NCI-H526 treated with DMSO at 0.1 percent for 48 hours (cell line): ENCODE measurements around the gene DIP2C.
A peak's percentile ranks its signal among the peaks of the same experiment; 100 is the strongest.

Experiments used
- DNase-seq: peaks from one replicate; lab custom pipeline; 2025; lab: John Stamatoyannopoulos, UW

DIP2C gene

DNA sequence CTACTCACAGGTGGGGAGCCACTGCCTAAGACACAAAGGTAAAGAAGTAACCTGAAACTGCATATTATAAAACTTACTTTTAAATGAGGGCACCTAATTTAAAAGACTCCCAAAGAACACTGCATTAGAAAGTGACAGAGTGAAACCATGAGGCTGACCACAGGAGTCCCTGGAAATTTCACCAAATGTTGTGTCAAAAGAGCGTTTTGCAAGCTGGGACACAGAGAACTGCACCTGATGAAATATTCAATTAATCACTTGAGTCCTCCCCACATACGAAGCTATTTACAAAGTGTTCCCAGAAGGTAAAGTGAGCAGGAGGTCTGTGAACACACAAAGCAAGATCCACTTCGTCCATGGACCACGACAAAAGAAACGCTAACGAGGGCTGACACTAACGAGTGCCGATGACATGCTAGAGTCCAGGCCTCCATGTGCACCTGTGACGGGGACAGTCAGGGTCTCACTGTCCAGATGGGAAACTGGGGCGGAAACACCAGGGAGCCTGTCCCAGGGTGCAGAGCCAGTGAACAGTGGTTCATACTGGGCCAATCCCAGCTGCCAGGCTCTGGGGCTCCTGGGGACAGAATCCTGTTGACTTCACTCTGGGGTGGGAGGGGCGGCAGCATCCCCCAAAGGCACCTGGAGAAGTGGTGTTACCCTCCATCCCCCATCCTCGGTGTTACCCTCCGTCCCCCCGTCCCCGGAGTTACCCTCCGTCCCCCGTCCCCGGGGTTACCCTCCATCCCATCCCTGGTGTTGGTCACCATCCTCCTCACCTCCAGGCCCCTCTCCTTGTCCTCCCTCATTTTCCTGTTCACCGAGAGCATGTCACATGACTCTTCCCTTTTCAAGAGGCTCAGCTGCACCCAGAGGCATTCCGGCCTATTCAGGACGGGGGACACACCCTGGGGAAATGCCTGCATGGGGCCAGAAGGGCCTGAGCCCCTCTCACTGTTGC, 63.4 kb downstream of the DIP2C start:
- no peak for DNase-seq

DNA sequence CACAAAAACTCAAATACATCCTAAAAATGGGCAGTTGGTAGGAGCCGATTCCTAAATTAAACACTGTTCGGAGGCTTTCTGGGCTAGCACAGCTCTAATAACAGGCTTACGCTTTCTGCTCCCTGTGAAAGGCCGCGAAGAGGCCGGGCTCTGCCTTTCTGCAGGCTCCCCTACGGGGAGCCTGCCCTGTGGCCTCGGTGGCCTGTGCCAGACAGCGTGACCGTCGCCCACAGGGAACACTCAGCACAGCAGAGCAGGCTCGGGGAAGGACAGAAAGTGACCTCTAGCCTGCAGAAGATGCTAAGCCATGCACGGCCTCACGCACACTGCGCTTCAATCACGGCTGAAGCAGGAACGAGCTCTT, 64.2 kb downstream of the DIP2C start:
- DNase-seq: no peak

DNA sequence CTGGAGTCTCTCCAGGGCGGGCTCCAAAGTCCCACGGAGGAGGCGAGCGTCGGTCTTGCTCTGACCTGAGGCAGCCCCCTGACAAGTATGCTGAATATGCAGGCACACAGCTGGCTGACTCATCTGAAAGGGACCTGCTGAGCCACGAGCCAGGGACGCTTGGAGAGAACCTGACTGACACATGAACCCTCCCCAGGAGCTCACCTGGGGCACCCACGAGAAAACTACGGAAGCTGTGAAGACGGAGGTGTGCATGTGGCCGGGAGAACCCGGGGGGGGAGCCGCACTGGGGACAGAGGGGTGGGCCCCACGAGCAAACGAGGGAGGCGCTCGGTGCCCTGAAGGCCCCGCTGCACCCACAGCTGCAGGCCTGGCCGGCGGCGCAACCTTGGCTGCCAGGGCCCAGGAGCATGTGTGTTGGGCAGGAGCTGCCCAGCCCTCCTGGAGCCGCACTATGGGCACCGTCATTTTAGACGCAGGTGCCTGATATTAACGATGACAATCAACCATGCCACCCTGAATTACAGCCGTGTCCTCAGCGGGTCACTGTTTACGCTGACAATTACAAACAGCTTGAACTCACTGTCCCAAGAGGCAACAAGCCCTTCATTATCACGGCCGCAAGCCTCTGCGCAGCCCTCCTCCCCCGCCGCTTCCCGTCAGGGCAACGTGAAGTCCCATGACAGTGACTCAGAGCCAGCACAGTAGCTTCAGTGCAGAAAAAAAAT, 64.7 kb downstream of the DIP2C start:
- DNase-seq: no peak

DNA sequence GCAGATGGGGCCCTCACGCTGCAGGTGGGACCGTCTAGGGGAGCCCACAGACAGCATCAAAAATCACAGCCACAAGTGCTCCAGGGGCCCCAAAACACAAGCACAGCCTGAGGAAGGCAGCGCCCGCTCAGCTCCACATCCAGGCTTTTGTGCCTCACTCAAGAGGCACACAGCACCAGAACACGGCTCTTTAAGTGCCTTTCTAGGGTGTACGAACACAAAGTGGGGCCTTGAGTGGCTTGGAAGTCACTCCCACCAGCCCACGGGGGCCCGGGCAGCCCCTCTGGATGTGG, 65.2 kb downstream of the DIP2C start:
- DNase-seq: no peak

GRCh38 chr10:623477-624311, 65.8 kb downstream of the DIP2C start:
- no peak for DNase-seq

- DNase-seq: no peak
Measured at GRCh38 chr10:623014-623413, 66.5 kb downstream of the DIP2C start.

DNA sequence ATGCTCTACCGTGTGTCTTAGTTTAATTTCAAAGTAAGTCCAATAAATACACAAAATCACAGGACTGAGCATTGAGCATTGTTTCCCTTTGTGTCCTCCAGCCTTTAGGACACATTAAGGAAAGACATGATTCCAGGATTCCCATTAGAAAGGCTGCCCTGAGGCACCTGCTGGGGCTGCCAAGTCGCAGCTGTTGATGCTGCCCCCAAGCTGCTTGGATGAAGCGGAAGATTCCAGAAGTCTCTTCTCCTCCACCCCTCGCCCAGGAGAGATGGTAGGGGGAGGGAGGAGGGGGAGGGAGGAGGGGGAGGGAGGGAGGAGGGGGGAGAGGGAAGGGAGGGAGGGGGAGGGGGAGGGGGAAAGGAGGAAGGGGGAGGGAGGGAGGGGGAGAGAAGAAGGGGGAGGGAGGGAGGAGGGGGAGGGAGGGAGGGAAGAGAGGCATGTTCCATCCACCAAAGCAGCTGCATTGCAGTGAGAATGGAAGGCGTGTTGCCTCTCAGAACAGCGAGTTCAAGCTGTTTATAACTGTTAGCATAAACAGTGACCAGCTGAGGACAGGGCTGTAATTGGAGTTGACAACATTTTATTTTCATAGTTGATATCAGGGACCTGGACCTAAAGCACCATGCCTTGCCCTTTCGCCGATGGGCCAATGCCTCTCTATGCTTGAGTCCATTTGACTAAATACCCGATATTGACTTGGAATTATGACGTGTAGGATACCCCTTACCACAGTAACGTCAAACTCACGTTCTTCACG, 67.3 kb downstream of the DIP2C start:
- DNase-seq: no peak

DNA sequence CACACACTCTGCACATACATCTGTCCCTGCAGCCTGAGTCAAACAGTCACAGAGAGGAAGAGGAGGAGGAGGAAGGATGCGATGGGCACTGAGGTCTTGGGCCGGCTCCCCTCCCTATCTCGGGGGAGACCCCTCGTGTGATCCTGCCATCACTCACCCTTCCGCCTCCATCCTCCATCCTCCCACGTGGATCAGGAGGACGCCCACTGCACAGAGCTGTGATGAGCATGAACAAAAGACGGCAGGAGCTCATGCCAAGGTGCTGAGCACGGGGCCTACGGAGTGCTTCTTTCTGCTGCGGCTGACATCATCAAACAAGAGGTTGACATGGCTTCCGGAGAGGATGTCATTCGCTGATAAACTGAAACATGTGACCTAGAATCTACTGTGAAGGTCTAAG, 68.0 kb downstream of the DIP2C start:
- no peak for DNase-seq

- no peak for DNase-seq
Measured at GRCh38 chr10:620971-621370, 68.5 kb downstream of the DIP2C start.

DNA sequence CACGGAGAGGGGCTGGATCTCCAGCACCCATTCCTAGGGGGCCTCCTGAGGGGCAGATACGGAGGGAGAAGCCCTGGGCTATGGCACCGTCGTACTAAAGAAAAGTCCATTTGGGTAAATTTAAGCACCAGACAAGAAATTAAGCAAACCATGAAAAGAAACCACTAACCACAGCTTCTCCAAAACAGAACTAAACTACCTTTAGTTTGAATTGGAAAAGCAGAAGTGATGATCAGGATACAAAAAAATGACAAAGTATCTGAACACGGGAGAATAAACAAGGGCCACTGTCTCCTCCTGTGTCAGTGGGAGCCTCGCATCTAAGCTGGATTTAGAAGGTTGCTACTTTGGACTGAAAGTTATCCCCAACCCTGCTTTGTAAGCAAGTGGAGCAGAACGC, 69.1 kb downstream of the DIP2C start:
- DNase-seq: no peak

GRCh38 chr10:619710-620109, 69.8 kb downstream of the DIP2C start:
- DNase-seq: no peak

- no peak for DNase-seq
Measured at GRCh38 chr10:618229-618989, 71.1 kb downstream of the DIP2C start.

- no peak for DNase-seq
Measured at GRCh38 chr10:617471-617870, 72.0 kb downstream of the DIP2C start.

DNA sequence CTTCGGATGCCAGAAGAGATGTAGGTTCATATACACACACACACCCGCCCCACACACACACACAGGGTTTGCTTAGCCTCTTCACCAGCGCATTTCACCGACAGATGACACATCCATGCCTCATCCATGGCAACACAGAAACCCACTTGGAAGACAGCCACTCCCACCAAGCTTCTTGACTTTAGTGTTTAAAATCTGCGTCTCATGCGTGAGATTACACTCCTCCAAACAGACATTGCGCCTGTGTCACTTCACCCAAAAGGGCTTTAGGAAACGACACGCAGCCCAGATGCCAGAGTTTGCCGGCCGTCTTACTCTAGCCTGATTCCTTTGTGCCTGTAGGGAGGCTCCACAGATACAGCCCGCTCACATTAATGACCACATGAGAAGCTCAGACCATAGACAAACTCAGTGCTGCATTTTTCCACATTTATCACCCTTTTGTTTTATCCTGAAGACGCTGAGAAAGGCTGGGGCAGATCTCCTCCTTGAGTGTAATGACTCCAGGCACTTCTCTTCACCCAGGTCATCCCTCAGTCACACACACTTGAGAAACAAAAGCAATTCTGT, 73.8 kb downstream of the DIP2C start:
- no peak for DNase-seq

- no peak for DNase-seq
Measured at GRCh38 chr10:614790-615582, 74.5 kb downstream of the DIP2C start.

DNA sequence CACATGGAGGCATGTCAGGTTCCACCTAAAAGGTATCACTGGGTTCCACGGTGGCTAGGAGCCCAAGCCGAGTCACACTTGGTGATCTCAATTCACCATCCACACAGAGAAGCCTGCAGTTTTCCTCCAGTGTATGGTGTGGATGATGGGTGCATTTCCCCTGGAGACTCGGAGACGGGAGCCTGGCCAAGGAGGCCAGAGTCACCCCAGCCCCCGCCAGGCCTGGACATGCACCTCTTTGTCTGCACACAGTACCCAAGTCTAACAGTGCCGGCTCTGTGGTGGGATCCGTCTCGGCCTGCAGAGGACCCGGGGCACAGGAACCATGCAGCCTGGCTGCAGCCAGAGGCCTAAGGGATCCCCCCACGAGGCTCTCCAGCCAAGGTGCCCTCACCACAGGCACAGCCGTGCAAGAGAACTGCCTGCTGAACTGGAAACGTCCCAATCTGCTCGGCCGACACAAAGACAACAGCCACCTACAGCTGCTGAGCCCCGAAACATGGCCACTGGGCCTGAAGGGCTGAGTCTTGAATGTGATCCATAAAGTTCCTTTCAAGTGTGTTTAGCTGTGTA, 75.2 kb downstream of the DIP2C start:
- DNase-seq: no peak

DNA sequence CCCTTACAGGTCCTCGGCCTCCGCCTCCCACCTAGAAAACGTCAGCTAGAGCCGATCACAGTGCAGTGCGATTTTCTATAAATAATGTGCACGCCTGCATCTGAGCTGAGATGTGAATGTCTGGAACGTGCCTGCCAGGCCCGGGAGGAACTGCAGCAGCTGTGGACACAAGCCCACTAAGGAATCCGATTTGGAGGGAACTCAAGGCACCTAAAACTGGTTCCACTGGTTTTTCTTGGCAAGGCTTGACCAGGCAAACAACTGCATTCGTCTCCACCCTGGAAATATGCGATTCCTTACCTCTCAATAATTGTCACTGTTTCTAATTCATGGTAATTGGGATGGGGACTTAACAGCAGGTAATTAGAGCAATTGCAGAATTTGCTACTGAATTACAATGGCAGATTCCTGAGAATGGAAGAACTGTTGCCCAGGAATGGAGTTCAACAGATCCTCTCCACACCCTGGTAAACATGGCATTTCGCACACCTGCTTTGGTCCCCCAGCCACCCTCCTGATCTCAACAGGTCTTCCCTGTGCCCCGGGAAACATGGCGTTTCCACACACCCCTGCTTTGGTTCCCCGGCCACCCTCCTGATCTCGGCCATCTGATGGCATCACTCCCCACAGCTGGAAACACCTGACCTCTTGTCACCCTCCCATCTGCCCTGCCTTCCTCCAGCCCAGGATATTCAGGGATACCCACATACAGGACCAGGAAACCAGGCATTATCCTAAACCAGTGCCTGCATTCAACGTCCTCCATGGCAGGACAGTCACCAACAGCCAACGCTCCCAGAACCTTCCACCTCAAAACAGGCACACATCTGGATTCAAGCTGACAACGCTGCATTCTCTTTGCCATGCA, 76.0 kb downstream of the DIP2C start:
- DNase-seq: peak; percentile 75

GRCh38 chr10:612696-613095, 76.8 kb downstream of the DIP2C start:
- no peak for DNase-seq
